ENCODE results near the gene GAGE12J.

DNA sequence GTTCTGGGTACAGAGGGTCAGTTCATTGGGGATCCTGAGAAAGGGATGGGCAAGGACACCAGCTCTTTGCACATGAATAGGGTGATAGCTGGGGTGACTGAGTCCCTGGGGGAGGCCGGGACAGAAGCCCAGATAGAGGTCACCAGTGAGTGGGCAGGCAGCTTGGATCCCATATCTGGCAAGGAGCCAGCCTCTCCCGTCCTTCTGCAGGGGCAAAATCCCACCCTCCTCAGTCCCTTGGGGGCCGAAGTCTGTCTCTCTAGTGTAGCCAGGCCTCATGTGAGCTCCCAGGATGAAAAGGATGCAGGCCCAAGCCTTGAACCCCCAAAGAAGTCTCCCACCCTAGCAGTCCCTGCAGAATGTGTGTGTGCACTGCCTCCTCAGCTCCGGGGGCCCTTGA is 35.3 kb upstream of the GAGE12J start:
- TF ChIP-seq, protein P1, sequence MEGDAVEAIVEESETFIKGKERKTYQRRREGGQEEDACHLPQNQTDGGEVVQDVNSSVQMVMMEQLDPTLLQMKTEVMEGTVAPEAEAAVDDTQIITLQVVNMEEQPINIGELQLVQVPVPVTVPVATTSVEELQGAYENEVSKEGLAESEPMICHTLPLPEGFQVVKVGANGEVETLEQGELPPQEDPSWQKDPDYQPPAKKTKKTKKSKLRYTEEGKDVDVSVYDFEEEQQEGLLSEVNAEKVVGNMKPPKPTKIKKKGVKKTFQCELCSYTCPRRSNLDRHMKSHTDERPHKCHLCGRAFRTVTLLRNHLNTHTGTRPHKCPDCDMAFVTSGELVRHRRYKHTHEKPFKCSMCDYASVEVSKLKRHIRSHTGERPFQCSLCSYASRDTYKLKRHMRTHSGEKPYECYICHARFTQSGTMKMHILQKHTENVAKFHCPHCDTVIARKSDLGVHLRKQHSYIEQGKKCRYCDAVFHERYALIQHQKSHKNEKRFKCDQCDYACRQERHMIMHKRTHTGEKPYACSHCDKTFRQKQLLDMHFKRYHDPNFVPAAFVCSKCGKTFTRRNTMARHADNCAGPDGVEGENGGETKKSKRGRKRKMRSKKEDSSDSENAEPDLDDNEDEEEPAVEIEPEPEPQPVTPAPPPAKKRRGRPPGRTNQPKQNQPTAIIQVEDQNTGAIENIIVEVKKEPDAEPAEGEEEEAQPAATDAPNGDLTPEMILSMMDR (IDR thresholded peaks at IDR 0.05; ENCODE audit: low read depth, low read length, missing input control): no peak
- TF ChIP-seq, protein P2, sequence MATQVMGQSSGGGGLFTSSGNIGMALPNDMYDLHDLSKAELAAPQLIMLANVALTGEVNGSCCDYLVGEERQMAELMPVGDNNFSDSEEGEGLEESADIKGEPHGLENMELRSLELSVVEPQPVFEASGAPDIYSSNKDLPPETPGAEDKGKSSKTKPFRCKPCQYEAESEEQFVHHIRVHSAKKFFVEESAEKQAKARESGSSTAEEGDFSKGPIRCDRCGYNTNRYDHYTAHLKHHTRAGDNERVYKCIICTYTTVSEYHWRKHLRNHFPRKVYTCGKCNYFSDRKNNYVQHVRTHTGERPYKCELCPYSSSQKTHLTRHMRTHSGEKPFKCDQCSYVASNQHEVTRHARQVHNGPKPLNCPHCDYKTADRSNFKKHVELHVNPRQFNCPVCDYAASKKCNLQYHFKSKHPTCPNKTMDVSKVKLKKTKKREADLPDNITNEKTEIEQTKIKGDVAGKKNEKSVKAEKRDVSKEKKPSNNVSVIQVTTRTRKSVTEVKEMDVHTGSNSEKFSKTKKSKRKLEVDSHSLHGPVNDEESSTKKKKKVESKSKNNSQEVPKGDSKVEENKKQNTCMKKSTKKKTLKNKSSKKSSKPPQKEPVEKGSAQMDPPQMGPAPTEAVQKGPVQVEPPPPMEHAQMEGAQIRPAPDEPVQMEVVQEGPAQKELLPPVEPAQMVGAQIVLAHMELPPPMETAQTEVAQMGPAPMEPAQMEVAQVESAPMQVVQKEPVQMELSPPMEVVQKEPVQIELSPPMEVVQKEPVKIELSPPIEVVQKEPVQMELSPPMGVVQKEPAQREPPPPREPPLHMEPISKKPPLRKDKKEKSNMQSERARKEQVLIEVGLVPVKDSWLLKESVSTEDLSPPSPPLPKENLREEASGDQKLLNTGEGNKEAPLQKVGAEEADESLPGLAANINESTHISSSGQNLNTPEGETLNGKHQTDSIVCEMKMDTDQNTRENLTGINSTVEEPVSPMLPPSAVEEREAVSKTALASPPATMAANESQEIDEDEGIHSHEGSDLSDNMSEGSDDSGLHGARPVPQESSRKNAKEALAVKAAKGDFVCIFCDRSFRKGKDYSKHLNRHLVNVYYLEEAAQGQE (IDR thresholded peaks at IDR 0.05): no peak
- TF ChIP-seq EGR1 (IDR thresholded peaks at IDR 0.05; ENCODE audit: low read depth in 2 of 2) (no peak), RAD21 (IDR thresholded peaks at IDR 0.05) (no peak), SP1 (IDR thresholded peaks at IDR 0.05) (no peak), GABPA (IDR thresholded peaks at IDR 0.05 in 1 of 2, conservative IDR thresholded peaks at IDR 0.05 in 1 of 2) (no peak)

Measured in liver (tissue), 3 donors.